Karpas-422 (cell line): Measurements from ENCODE around the gene TTC29. TPM values are rescaled to one million over a fixed set of nuclear protein-coding genes. Genes with fewer than 3 reads are reported as not detected.
"Not testable (repeated sequence)": the region's sequence is repeated elsewhere in the genome, so short reads cannot be mapped to it uniquely, and the experiment has no call there.

ENCODE experiments used
- DNase-seq: peaks from one replicate; pipeline ENCODE4 v3.0.0-alpha.2; 2015
- H2AFZ ChIP-seq: fragments of 200-600 bp; sonication (generic); 2 replicates; pipeline ENCODE4 v1.6.1; 2014; ENCODE audit warnings: antibody characterized with exemption, low read length, mixed read lengths
- H3K27ac ChIP-seq: fragments of 200-600 bp; sonication (generic); 2 replicates; pipeline ENCODE4 v1.5.1; 2014; ENCODE audit warnings: mild to moderate bottlenecking, low read length, moderate library complexity
- H3K27me3 ChIP-seq: fragments of 200-600 bp; sonication (generic); 2 replicates; pipeline ENCODE4 v1.6.1; 2014; ENCODE audit warnings: low read length, mixed read lengths
- H3K36me3 ChIP-seq: fragments of 200-600 bp; sonication (generic); 2 replicates; pipeline ENCODE4 v1.6.1; 2014; ENCODE audit warnings: low read length, mixed read lengths; ENCODE audit not compliant: insufficient read depth
- H3K4me1 ChIP-seq: fragments of 200-600 bp; sonication (generic); 2 replicates; pipeline ENCODE4 v1.6.1; 2014; ENCODE audit warnings: mild to moderate bottlenecking, low read length, mixed read lengths
- H3K4me2 ChIP-seq: fragments of 200-600 bp; sonication (generic); 2 replicates; pipeline ENCODE4 v1.6.1; 2014; ENCODE audit warnings: low read length, low read depth, mild to moderate bottlenecking; ENCODE audit not compliant: poor library complexity, severe bottlenecking
- H3K4me3 ChIP-seq: fragments of 200-600 bp; sonication (generic); 2 replicates; pipeline ENCODE4 v1.5.1; 2014; ENCODE audit warnings: mild to moderate bottlenecking, antibody characterized with exemption, low read length, mixed read lengths
- H3K79me2 ChIP-seq: fragments of 200-600 bp; sonication (generic); 2 replicates; pipeline ENCODE4 v1.6.1; 2014; ENCODE audit warnings: mild to moderate bottlenecking, low read length, mixed read lengths
- H3K9ac ChIP-seq: fragments of 200-600 bp; sonication (generic); 2 replicates; pipeline ENCODE4 v1.6.0; 2014; ENCODE audit warnings: low read length
- H3K9me2 ChIP-seq: fragments of 200-600 bp; sonication (generic), shearing (Covaris generic); replicated peaks from 2 replicates; pipeline ENCODE4 v1.6.0; 2014; ENCODE audit warnings: mild to moderate bottlenecking, low read length, moderate library complexity; ENCODE audit not compliant: insufficient read depth
- H3K9me3 ChIP-seq: fragments of 300-700, 200-600 bp; sonication (generic); 2 replicates; pipeline ENCODE4 v1.6.1; 2014; ENCODE audit warnings: low read length, mixed read lengths
- H4K20me1 ChIP-seq: fragments of 200-600 bp; sonication (generic); 2 replicates; pipeline ENCODE4 v1.6.1; 2014; ENCODE audit warnings: mild to moderate bottlenecking, antibody characterized with exemption, low read length, low read depth; ENCODE audit not compliant: insufficient read depth
- total RNA-seq: library from RNA; depleted of rRNA; stranded (reverse); fragments of >200 nt; shearing (Covaris generic); gene quantifications from 2 replicates; pipeline ENCODE4 v1.2.3, GENCODE V29; 2014; ENCODE audit warnings: low replicate concordance

Gene TTC29
- total RNA-seq, 1 experiment from 2014 or later: not detected

GRCh38 chr4:146822980-146823379 lies 122.7 kb downstream of the TTC29 start:
- H3K4me2 ChIP-seq, H3K27me3 ChIP-seq: not testable (repeated sequence)

GRCh38 chr4:146814750-146815149 lies 130.9 kb downstream of the TTC29 start:
- no peaks in the 10 kb centered on the region for H3K36me3 ChIP-seq
- H3K9me2 ChIP-seq: no peaks in the 10 kb centered on the region
- H2AFZ ChIP-seq: no peak overlapping the region
- DNase-seq: no peak
- no peaks in the 10 kb centered on the region for H3K9me3 ChIP-seq
- H3K9ac ChIP-seq: no peak overlapping the region
- no peaks in the 10 kb centered on the region for H3K79me2 ChIP-seq
- no peaks in the 10 kb centered on the region for H3K4me1 ChIP-seq
- H3K4me3 ChIP-seq: no peak overlapping the region
- H3K27ac ChIP-seq: no peak overlapping the region
- no peaks in the 10 kb centered on the region for H3K27me3 ChIP-seq
- H3K4me2 ChIP-seq: no peak overlapping the region
- H4K20me1 ChIP-seq: no peaks in the 10 kb centered on the region

More at GRCh38 chr4:146822980-146823379, 122.7 kb downstream of the TTC29 start:
- H3K27ac ChIP-seq, DNase-seq, H3K36me3 ChIP-seq, H4K20me1 ChIP-seq, H3K4me1 ChIP-seq, H3K9me2 ChIP-seq, H3K4me3 ChIP-seq, H3K9me3 ChIP-seq, H3K9ac ChIP-seq, H2AFZ ChIP-seq, H3K79me2 ChIP-seq: not testable (repeated sequence)

- Histone ChIP-seq H3K4me2 (no peak overlapping the region), H3K27ac (no peak overlapping the region), H3K9me3 (no peaks in the 10 kb centered on the region), H3K4me1 (no peaks in the 10 kb centered on the region), H3K79me2 (no peaks in the 10 kb centered on the region), H3K36me3 (no peaks in the 10 kb centered on the region), H3K9ac (no peak overlapping the region), H3K27me3 (no peaks in the 10 kb centered on the region), H4K20me1 (no peaks in the 10 kb centered on the region), H3K9me2 (no peaks in the 10 kb centered on the region), H3K4me3 (no peak overlapping the region), H2AFZ (no peak overlapping the region)
- DNase-seq: no peak
These were observed 150.0 kb downstream of the TTC29 start for GRCh38 chr4:146795711-146796110.

- H2AFZ ChIP-seq: no peak overlapping the region
- H3K27ac ChIP-seq: no peak overlapping the region
These were observed 151.9 kb downstream of the TTC29 start for GRCh38 chr4:146793727-146794126.

DNA sequence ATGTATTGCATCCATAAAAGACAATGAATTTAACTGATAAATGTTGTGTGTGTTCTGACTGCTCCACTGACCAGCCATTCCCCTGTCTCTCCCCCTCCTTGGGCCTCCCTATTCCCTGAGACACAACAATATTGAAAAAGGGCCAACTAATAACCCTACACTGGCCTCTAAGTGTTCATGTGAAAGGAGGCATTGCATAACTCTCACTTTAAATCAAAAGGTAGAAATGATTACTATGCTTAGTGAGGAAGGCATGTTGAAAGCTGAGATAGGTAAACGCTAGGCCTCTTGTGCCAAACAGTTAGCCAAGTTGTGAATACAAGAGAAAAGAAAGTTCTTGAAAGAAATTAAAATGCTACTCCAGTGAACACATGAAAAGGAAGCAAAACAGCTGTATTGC lies 154.2 kb downstream of the TTC29 start:
- Histone ChIP-seq H2AFZ (no peak overlapping the region), H3K4me3 (no peak overlapping the region), H4K20me1 (no peaks in the 10 kb centered on the region), H3K27ac (no peak overlapping the region), H3K4me2 (no peak overlapping the region), H3K9me2 (no peaks in the 10 kb centered on the region), H3K79me2 (no peaks in the 10 kb centered on the region), H3K4me1 (no peaks in the 10 kb centered on the region), H3K36me3 (no peaks in the 10 kb centered on the region), H3K9me3 (no peaks in the 10 kb centered on the region), H3K9ac (no peak overlapping the region), H3K27me3 (no peaks in the 10 kb centered on the region)
- DNase-seq: no peak

More at GRCh38 chr4:146793727-146794126, 151.9 kb downstream of the TTC29 start:
- DNase-seq: no peak
- Histone ChIP-seq H3K9me2 (no peaks in the 10 kb centered on the region), H3K4me3 (no peak overlapping the region), H3K79me2 (no peaks in the 10 kb centered on the region), H3K36me3 (no peaks in the 10 kb centered on the region), H4K20me1 (no peaks in the 10 kb centered on the region), H3K4me2 (no peak overlapping the region), H3K9me3 (no peaks in the 10 kb centered on the region), H3K27me3 (no peaks in the 10 kb centered on the region), H3K9ac (no peak overlapping the region), H3K4me1 (no peaks in the 10 kb centered on the region)

DNA sequence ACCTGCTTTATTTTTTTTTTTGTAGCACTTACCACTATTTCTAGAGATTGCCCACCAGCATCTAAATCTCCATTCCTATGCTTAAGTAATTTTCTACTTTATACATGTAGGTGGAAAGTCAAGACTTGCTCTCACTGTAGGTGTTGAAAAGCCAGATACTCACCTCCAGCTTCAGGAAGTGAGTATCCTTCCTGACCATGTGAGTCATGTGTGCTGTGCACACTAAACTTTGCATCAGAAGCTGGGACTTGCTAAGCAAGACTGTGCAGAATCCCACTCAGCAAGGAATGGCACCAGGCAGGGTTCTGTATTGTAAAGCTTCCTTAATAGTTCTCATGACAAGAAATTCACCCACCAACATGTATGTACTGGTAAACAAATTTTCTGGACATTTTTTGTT lies 155.1 kb downstream of the TTC29 start:
- H3K27ac ChIP-seq: no peak overlapping the region
- H3K4me3 ChIP-seq: no peak overlapping the region

GRCh38 chr4:146787731-146788130 lies 157.9 kb downstream of the TTC29 start:
- Histone ChIP-seq H3K27me3 (no peaks in the 10 kb centered on the region), H3K36me3 (no peaks in the 10 kb centered on the region), H3K4me3 (no peak overlapping the region), H3K9me2 (no peaks in the 10 kb centered on the region), H3K4me1 (no peaks in the 10 kb centered on the region), H2AFZ (no peak overlapping the region), H3K9ac (no peak overlapping the region), H3K79me2 (no peaks in the 10 kb centered on the region), H4K20me1 (no peaks in the 10 kb centered on the region), H3K9me3 (no peaks in the 10 kb centered on the region), H3K27ac (no peak overlapping the region), H3K4me2 (no peak overlapping the region)
- DNase-seq: no peak

More for the DNA sequence above, 155.1 kb downstream of the TTC29 start:
- no peaks in the 10 kb centered on the region for H3K9me2 ChIP-seq
- H3K9me3 ChIP-seq: no peaks in the 10 kb centered on the region
- H3K79me2 ChIP-seq: no peaks in the 10 kb centered on the region
- no peak for DNase-seq
- H2AFZ ChIP-seq: no peak overlapping the region
- H3K4me1 ChIP-seq: no peaks in the 10 kb centered on the region
- no peaks in the 10 kb centered on the region for H4K20me1 ChIP-seq
- H3K9ac ChIP-seq: no peak overlapping the region
- H3K36me3 ChIP-seq: no peaks in the 10 kb centered on the region
- H3K4me2 ChIP-seq: no peak overlapping the region
- no peaks in the 10 kb centered on the region for H3K27me3 ChIP-seq

DNA sequence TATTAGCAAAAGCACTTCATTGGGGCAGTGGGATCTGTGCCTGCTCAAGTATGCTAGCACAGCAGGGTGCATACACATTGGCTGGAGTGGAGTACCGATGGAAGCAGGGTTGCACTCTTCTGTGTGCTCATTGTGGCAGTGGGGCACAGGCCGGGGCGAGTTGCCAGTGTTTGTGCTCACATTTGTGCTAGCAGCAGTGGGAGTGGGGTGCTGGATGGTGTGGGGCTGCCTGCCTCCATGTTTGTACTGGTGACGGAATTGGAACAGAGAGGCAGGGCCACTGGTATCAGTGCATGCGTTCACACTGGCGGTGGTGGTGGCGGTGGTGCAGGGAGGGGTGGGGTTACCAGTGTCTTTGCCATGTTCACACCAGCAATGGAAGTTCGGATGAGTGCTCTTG lies 169.0 kb downstream of the TTC29 start:
- Histone ChIP-seq H4K20me1 (no peaks in the 10 kb centered on the region), H3K9me3 (no peaks in the 10 kb centered on the region), H3K27ac (no peak overlapping the region), H3K9ac (no peak overlapping the region), H3K4me3 (no peak overlapping the region), H3K4me2 (no peak overlapping the region), H3K9me2 (no peaks in the 10 kb centered on the region), H2AFZ (no peak overlapping the region), H3K79me2 (no peaks in the 10 kb centered on the region), H3K36me3 (no peaks in the 10 kb centered on the region), H3K4me1 (no peaks in the 10 kb centered on the region), H3K27me3 (no peaks in the 10 kb centered on the region)
- no peak for DNase-seq

GRCh38 chr4:146763560-146763959 lies 182.1 kb downstream of the TTC29 start:
- H3K79me2 ChIP-seq: no peaks in the 10 kb centered on the region
- no peaks in the 10 kb centered on the region for H3K27me3 ChIP-seq
- H3K27ac ChIP-seq: no peak overlapping the region
- H3K9ac ChIP-seq: no peak overlapping the region
- no peak overlapping the region for H3K4me3 ChIP-seq
- no peaks in the 10 kb centered on the region for H3K9me3 ChIP-seq
- H3K9me2 ChIP-seq: no peaks in the 10 kb centered on the region
- H3K4me2 ChIP-seq: no peak overlapping the region
- H4K20me1 ChIP-seq: no peaks in the 10 kb centered on the region
- DNase-seq: no peak
- no peak overlapping the region for H2AFZ ChIP-seq
- H3K4me1 ChIP-seq: no peaks in the 10 kb centered on the region
- H3K36me3 ChIP-seq: no peaks in the 10 kb centered on the region
